NB4 (cell line): Measurements from ENCODE around the gene ZNF366.

Source experiments
- POLR2A ChIP-seq: IDR thresholded peaks from 2 replicates; pipeline ENCODE4 v1.6.1; 2011; ENCODE audit warnings: mild to moderate bottlenecking; ENCODE audit not compliant: insufficient read length; ENCODE audit errors: extremely low read depth
- TF ChIP-seq, protein P1 (sequence below): IDR thresholded peaks from one replicate; pipeline ENCODE4 v1.5.1; 2012; ENCODE audit warnings: low read depth, low read length
- TF ChIP-seq, protein P2 (sequence below): IDR thresholded peaks from 2 replicates; pipeline ENCODE4 v1.6.1; 2011; ENCODE audit warnings: low read depth, low read length

DNA sequence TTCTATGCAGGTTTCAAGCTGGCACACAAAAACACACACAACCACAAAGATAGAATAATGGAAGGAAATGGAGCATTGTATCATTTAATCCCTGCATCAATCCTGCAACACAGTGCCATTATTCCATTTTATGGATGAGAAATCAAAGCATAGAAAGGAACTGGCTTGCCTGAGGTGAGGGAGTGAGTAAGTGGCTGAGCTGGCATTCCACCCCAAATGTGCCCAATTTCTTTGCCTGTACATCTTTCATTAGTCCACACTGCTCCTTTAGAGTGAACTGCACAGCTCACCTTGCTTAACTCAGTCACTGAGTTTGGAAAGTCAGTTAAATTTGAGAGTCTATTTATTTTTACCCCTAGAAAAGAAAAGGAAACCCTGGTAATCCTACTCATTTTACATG is 28.9 kb downstream of the ZNF366 start:
- TF ChIP-seq, protein P1, sequence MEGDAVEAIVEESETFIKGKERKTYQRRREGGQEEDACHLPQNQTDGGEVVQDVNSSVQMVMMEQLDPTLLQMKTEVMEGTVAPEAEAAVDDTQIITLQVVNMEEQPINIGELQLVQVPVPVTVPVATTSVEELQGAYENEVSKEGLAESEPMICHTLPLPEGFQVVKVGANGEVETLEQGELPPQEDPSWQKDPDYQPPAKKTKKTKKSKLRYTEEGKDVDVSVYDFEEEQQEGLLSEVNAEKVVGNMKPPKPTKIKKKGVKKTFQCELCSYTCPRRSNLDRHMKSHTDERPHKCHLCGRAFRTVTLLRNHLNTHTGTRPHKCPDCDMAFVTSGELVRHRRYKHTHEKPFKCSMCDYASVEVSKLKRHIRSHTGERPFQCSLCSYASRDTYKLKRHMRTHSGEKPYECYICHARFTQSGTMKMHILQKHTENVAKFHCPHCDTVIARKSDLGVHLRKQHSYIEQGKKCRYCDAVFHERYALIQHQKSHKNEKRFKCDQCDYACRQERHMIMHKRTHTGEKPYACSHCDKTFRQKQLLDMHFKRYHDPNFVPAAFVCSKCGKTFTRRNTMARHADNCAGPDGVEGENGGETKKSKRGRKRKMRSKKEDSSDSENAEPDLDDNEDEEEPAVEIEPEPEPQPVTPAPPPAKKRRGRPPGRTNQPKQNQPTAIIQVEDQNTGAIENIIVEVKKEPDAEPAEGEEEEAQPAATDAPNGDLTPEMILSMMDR: no peak
- no peak for TF ChIP-seq POLR2A
- TF ChIP-seq, protein P2, sequence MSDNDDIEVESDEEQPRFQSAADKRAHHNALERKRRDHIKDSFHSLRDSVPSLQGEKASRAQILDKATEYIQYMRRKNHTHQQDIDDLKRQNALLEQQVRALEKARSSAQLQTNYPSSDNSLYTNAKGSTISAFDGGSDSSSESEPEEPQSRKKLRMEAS: no peak
